ENCODE measurements around the gene CAMTA2. TPM values are rescaled to one million over a fixed set of nuclear protein-coding genes. Genes with fewer than 3 reads are reported as not detected.

The CAMTA2 gene
- polyA plus RNA-seq, 3 donors, result 18.9 to 22.5 (median 22.3) TPM

DNA sequence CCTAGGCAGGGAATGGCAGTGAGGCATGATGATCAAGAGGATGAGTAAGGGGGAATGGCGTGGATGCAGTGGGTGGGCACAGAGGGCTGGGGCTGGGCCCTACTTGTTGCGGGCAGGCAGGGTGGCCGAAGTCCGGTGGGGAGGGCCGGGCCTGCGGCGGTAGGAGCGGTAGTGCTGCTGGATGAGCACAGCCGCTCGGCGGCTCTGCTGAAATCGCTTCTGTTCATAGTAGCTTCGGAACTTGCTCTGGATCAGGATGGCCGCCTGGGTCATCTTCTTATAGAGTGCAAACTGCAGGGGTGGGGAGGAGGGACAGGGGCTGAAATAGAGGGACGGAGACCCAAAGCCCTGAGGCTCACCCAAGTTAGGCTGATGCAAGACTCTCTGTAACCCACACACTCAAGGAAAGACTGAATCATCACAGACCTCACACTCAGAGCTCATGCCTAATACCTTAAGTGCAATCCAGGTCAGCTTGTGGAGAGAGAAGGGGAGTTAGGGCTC lies 18.4 kb downstream of the CAMTA2 start:
- DNase-seq (ENCODE audit: low read depth in 3 of 3, low spot score in 2 of 3), result no peak

- no peak for DNase-seq (ENCODE audit: low read depth in 3 of 3, low spot score in 2 of 3)
Observed at GRCh38 chr17:4968486-4969046, 18.9 kb downstream of the CAMTA2 start.

DNA sequence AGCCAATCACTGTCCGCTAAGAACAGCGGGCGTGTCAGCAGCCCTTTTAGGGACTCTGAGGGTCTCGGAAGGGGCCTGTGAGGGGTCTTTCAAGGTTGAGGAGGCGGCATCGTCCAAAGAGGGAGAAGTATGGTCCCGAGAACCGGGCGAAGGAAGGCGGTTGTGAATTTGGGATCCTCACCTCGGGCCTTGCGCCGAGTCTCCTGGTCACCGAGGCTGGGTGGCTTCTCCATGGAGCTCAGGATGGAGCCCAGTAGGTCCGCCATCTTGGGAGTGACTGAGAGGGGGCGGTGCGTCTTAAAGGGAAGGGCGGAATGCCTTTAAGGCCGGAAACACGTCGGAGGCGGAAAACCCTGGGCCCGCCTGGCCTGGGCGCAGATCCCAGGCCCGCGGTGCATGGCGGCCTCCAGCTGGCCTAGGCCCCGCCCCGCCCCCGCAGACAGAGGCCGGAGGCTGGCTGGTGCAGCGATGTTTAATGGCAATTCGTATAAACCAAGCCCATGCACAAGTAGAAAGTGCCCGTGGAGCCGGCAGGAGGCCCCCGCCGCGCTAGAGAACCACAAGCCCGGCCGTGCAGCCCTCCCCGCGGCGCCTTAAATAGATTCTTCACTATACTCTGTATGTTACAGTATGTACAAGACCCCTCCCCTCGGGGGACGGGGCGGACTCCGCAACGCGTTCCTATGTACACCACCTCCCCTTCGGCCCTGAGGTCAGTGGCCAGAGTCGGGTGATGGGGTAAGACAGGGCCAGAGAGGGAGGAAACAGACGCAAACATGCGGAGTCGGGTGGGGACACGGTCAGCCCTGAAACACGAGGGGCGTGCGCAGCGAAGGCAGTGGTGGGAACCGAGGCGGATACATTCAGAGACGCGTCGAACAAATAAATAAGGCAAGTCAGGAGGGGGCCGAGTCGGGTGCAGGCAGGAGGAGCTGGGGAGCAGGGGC lies 19.7 kb downstream of the CAMTA2 start, which contains the start of gene SPAG7:
Gene SPAG7 (minus strand): TSS at position 279 of the 947 bp plus-strand sequence. CDS start 13 bp downstream, at position 266.
- DNase-seq (ENCODE audit: low read depth in 3 of 3, low spot score in 2 of 3), result peak; percentile 94 to 99 (median 99)

DNA sequence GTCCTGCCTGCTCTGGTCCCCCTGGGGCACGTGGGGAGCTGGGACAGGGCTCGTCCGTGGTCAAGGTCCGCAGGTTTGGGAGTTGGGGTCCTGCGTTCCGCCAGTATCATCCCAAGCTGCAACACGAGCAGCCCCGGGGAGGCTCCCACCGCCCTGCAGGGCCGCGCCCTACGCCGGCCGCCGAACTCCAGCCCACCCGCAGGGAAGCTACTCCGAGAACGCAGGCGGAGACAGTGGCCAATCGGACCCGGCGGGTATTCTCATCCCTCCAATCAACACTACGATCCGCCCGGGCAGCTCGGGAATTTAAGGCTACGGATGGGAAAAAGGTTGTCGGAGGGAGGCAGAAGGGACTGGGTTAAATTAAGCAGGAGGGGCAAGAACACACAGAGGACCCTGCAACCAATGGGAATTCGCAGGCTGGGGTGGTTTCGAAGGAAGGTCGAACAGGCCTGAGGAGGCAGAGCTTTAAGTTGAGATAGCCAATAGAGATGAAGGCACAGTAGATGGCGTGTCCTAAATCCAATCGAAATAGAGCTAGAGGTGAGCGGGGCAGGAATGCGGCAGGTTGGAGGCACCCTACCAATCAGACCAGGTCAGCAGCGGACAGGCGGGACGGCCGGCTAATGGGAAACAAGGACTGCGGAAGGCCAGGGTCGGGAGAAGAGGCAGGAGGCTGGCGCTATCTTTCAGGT lies 20.5 kb downstream of the CAMTA2 start:
- DNase-seq (ENCODE audit: low read depth in 3 of 3, low spot score in 2 of 3), result peak; percentile 98 to 99 (median 98)

DNA sequence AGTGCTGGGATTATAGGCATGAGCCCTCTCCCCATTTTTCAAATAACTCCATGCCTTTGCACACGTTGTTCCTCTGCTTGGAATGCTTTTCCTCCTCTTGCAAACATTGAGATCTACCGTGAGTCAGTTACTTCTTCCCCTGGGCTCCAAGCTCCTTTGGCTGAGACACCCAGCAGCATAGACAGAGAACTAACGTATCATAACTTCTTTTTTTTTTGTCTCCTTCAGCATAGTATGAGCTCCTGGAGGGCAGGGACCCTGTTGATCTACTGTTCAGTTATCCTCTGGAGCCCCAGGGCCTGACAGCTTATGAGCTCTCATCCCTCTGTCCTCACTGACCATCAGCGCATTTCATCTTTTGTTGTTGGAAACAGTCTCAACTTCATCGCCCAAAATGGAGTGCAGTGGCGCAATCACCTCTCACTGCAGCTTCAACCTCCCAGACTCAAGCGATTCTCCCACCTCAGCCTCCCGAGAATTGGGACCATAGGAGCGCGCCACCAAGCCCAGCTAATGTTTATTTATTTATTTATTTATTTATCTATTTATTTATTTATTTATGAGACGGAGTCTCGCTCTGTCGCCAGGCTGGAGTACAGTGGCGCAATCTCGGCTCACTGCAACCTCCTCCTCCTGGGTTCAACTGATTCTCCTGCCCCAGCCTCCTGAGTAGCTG lies 22.0 kb downstream of the CAMTA2 start:
- DNase-seq (ENCODE audit: low read depth in 3 of 3, low spot score in 2 of 3), result no peak

- no peak for DNase-seq (ENCODE audit: low read depth in 3 of 3, low spot score in 2 of 3)
Observed at GRCh38 chr17:4960279-4960922, 27.1 kb downstream of the CAMTA2 start.

GRCh38 chr17:4959261-4959965 lies 28.1 kb downstream of the CAMTA2 start:
- no peak for DNase-seq (ENCODE audit: low read depth in 3 of 3, low spot score in 2 of 3)

DNA sequence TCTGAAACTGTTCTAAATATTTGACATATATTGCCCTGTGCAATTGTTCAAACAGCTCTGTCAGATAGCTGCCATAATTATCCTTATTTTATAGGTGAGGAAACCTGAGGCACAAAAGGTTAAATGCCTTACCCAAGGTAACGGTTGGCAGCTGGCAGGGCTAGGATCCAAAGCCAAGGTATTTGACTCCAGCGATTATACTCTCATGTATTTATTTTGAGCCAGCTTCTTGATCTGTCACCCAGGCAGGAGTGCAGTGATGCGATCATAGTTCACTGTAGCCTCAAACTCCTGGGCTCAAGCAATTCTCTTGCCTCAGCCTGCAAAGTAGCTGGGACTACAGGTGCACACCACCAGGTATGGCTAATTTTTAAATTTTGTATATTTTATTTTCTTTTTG lies 29.4 kb downstream of the CAMTA2 start:
- no peak for DNase-seq (ENCODE audit: low read depth in 3 of 3, low spot score in 2 of 3)

DNA sequence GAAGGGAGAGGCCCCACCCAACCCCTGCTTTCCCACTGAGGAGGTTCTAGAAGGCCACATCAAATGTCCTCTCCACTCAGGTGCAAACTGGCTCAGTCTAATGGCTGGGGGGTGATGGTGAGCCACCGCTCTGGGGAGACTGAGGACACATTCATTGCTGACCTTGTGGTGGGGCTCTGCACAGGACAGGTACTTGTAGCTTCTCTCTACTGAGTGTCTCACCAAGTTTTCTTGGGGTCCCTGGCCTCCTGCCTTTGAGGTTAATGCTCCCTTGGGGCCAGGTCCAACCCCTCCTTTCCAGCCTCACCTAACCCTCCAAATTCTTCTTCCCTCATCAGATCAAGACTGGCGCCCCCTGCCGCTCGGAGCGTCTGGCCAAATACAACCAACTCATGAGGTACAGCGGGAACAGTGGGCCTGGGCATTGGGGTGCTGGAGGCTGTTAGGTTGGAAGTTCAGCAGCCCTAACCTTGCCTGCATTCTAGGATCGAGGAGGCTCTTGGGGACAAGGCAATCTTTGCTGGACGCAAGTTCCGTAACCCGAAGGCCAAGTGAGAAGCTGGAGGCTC lies 30.9 kb downstream of the CAMTA2 start:
- DNase-seq (ENCODE audit: low read depth in 3 of 3, low spot score in 2 of 3), result no peak

GRCh38 chr17:4955091-4955490 lies 32.4 kb downstream of the CAMTA2 start:
- no peak for DNase-seq (ENCODE audit: low read depth in 3 of 3, low spot score in 2 of 3)

DNA sequence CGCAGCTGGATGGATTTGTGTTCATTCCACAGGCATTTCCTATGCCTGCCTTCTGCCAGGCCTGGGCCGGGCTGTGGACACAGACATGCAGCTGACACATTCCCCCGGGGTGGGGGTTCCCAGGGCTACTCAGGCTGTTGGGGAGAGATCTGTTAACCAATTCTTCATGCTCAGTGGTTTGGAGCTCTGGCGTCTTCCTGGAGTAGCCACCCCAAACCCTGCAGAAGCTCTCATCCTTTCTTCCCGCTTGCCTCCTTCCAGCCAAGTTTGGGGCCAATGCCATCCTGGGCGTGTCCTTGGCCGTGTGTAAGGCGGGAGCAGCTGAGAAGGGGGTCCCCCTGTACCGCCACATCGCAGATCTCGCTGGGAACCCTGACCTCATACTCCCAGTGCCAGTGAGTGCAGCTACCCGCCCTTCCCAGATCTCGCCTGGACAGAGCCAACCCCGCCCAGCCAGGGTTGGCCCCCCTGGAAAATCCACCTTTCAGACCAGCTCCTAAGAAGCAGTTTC lies 34.0 kb downstream of the CAMTA2 start:
- no peak for DNase-seq (ENCODE audit: low read depth in 3 of 3, low spot score in 2 of 3)

GRCh38 chr17:4951486-4951885 lies 36.0 kb downstream of the CAMTA2 start:
- DNase-seq (ENCODE audit: low read depth in 3 of 3, low spot score in 2 of 3), result no peak

DNA sequence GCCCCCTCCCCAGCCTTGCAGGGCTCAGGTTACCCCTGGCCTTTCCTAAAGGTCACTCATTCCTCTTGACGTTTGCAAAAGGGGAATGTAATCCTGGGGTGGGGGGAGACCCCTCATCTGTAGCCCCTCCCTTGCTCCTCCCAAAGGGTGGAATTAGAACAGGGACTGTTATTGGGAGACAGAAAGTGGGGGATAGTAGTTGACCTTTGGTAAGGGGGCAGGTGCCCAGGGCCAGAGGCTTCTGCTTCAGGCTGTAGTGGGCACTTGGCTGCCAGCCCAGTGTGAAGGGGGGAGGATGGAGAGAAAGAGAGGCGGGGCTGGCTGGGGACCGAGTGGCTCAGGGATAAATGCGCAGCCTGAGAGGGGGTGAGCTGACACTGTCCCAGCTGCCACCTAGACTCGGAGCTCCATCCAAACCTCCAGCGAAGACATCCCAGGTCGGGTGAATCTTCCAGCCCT lies 36.7 kb downstream of the CAMTA2 start, which contains the start of gene ENO3:
Gene ENO3 (plus strand): TSS at position 374 of the 459 bp plus-strand sequence. CDS start 711 bp downstream, outside the sequence.
- no peak for DNase-seq (ENCODE audit: low read depth in 3 of 3, low spot score in 2 of 3)

DNA sequence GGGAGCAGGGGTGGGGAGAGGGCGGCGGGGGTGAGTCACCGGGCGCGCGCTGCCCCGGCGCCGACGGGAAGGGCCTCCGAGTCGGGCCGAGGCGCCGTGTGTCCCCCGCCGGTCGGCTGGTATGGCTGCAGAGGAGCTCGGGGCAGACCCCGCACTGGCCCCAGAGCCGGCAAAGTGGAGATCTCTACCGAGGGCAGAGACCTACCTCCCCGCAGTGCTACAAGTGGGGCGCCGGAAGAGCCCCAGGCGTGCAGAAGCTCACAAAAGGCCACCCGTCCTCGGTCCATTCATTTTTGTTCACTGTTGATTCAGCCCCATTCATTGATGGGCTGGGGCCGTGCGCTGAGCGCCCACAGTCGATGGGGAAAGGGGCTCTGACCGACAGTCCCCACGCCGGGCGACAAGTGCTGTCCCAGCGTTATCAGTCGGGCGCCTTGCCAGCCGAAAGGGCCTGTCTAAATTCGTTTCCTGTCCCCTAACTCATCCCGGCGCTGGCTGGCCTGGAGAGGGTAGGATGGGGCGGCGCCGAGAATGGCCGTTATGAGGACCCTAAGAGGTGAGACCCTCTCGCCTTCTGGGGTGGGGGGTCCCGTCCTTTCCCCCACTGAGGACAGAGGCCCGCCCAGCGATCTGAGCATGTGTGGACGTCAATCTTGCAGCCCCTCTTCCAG lies 37.3 kb downstream of the CAMTA2 start:
- no peak for DNase-seq (ENCODE audit: low read depth in 3 of 3, low spot score in 2 of 3)

GRCh38 chr17:4949321-4950074 lies 38.0 kb downstream of the CAMTA2 start:
- no peak for DNase-seq (ENCODE audit: low read depth in 3 of 3, low spot score in 2 of 3)

GRCh38 chr17:4948931-4949320 lies 38.5 kb downstream of the CAMTA2 start:
- no peak for DNase-seq (ENCODE audit: low read depth in 3 of 3, low spot score in 2 of 3)

- peak in 1 of 3 donors; percentile 85 for DNase-seq (ENCODE audit: low read depth in 3 of 3, low spot score in 2 of 3)
Observed at GRCh38 chr17:4948166-4948930, 39.1 kb downstream of the CAMTA2 start, which contains the start of gene PFN1. Gene PFN1, minus strand, starts transcription at chr17:4948530. Its CDS starts 136 bp downstream, at chr17:4948394.
